ENCODE data around the gene YJEFN3.

- TF ChIP-seq CTCF (IDR thresholded peaks at IDR 0.05 in 8 of 11, conservative IDR thresholded peaks at IDR 0.05 in 3 of 11) = no peak
- TF ChIP-seq POLR2A (IDR thresholded peaks at IDR 0.05) = no peak
Observed at GRCh38 chr19:19550972-19551852, 22.5 kb downstream of the YJEFN3 start.
